HG02885 (cell line): ENCODE results near the gene CYREN.

Source experiments
- ATAC-seq: cut with Tn5 transposase; IDR thresholded peaks from one replicate; pipeline ENCODE4 v1.9.1; 2021; ENCODE audit warnings: mild to moderate bottlenecking; ENCODE audit not compliant: unreplicated experiment, poor library complexity

Gene CYREN

DNA sequence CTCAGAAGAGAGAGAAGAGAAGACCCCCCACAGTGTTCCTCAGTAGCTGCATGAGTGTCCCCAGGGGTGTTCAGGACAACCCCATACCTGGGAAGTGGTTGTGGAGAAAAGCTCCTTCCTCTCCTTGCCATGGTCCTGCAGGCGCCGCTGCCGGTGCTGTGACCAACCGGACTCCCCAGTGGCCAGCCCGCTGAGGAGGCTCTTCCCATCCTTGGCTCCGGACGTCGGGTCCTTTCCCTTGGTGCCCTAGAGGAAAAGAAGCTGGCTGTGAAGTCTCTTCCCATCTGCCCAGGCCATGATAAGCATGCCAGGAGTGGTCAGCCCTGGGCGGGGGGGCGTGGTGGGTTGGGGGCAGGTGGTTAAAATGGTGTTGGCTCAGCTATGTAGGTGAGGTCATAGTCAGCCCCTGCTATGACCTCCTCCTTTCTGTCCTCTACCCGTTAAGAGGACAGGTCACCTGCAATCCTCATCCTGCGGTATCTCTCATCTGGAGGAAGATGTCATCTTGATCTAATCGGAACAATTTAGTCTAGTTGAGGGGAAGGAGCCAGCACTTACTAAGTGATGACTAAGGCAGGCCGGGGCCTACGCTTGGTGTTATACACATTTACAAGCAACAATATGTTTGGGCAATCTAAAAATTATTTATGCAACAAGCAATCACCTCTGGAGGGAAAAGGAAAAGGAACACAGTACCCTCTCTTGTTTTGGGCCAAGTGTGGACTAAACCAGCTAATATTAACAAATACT is 27.6 kb upstream of the CYREN start:
- no peak for ATAC-seq

DNA sequence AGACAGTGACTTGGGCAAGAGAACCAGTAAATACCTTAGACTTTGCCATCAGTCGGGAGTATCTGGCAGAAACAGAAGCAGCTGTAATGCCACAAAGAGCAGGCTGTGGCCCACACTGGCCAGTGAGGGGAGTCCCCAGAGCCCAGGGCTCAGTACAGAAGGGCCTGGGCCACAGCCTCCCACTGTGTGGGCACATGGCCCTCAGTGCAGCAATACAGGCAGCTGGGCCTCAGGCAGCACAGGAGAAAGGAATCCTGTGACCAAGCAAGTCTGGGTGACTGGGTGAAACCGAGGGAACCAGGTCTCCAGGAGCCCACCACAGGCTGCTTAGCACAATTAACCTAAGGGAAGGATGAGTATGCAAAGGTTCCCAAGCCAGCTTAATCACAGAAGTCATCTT is 26.8 kb upstream of the CYREN start:
- no peak for ATAC-seq

DNA sequence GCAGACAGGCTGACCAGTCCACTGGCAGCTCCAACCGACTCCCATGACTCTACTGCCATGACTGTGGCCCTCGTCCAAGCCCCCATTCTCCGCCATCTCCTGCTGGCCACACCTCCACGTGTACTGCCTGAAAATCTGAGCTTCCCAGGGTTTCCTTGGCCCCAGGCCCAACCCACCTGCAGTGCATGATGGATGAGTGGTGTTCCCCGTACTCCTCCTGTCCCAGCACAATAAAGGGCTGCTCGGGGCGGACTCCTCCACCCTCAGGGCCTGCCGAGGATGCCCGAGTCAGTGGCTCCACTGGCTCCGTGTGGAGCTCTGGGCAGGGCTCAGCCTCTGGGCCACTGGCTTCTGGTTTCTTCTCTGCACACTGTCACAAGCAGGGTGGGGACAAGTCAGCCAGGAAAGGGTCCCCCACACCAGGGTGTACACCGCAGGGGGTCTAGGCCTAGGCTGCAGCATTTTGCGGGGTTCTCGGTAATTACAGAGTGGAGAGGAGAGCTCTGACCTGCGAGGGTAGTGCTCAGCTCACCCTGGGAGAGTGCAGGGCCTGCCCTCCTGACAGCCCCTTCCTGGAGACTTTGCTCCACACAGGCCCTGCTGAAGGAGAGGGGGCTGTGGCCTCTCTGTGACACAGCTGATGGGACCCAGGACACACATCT is 25.6 kb upstream of the CYREN start:
- no peak for ATAC-seq

DNA sequence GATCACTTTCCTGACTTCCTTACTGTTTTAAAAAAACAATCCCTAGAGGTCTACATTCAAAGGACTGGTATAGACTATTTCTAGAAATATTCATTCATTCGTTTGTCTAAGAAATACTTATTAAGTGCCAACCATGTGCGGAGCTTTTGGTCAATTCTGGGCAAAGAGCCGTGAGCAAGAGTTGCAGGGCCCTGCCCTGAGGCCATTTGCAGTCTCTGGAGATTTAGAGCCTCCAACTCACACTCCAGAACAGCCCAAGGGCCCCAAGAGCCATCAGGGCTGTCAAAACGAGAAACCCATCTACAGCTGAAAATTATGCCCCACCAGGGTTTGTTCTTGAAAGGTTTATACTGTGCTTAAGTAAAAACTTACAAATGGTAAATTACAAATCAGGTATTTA is 24.6 kb upstream of the CYREN start:
- no peak for ATAC-seq

DNA sequence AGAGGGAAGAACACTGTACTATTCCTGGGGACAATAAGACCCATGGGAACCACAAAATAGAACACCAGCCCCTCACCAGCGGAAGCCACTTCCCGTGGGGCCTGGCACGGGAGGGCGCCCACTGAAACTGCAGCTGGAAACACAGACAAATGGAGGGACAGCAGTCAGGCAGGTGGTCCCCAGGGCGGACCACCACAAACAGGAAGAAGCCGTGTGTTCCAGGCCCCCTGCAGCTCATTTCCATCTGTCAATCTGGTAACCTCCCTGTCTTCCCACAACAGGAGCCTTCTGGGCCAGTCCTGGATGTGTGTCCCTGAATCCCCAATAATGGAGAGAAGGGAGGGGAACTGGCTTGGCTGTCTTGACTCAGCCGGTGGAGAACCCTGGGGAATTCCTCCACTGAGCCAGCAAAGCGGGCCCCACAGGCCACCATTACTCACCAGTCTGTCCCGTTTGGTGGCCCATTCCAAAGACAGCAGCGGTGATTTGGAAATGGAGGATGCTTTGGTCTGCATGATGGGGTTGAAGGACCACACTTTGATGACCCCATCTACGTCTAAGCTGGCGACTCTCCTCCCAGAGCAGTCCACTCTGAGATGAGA is 24.1 kb upstream of the CYREN start:
- no peak for ATAC-seq

DNA sequence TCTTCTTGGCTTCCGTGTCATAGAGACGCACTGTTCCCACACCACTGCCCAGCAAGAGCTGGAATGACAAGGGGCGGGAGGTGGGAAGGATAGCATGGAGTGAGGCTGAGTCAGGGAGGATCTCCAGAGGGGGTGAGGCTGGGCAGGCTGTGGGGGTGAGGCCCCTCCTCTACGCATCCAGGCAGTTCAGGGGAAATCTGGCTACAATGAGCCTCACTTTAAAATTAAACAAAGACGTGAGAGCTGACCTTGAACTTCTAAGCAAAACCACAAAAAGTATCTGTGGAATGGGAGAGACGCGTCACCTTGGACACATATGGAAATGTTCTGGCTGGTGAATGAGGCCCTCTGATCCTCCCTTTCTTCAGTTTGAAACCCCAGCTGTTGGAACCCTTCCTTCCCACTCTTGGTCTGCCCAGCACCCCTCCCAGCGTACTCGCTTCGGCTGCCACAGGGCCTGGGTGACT is 23.1 kb upstream of the CYREN start:
- no peak for ATAC-seq

DNA sequence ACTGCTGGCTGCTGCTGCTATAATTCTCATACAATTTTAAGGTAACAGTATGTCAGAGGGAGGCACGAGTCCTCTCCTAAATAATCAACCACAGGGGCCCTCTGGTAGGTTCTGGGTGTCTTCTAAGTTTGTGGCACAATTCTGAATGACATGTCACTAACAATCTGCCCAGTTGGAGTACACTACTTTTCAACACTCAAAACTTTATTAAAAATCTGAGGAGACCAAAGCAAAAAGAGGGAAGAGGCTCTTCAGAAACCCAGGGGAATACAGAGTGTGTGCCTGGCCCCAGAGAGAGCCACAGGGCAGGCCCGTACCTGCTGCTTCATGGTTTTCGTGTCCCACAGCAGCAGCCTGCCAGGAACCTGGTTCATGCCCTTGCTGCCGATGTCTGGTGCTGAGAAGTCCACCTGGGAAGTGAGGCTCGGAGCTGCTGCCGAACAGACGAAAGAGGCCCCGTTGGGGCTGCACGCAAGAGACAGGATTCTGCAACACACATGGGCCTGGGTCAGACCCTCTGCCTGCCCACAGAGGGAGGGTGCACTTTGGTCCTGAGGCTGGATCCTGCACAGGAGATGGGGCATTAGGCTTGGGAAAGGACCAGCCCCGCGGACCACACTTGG is 22.5 kb upstream of the CYREN start:
- no peak for ATAC-seq

DNA sequence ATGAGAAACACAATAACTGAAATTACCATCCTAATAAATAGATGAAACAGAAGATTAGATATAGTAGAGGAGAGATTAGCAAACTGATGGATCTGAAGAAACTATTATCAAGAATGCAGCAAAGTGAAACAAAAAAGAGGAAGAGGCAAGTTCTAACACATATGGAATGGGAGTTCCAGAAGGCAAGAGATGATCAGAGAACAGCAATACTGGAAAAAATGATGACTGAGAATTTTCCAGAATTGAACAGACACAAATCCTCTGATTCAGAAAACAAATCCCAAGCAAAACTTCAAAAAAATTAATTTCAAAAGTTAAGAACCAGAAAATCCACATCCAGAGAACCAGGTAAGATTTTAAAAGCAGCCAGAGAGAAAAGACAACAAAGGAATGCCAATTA is 20.2 kb upstream of the CYREN start:
- no peak for ATAC-seq

DNA sequence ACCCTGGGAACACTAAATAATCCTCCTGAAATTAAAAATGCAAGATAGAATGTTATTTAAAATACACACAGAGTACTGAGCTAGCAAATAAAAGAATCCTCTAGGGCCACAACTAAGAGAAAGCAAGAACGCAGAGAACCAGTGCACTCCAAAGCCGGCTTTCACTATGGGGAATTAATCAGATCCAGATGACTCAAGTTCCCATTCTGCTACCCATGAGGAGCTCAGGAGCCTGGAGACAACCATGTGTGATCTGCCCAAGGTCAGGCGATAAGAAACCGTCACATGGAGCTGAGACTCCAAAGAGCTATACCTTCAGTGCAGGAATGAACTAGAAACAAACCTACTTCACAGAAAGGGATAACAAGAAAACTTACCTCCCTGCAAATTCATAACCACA is 19.5 kb upstream of the CYREN start:
- no peak for ATAC-seq

DNA sequence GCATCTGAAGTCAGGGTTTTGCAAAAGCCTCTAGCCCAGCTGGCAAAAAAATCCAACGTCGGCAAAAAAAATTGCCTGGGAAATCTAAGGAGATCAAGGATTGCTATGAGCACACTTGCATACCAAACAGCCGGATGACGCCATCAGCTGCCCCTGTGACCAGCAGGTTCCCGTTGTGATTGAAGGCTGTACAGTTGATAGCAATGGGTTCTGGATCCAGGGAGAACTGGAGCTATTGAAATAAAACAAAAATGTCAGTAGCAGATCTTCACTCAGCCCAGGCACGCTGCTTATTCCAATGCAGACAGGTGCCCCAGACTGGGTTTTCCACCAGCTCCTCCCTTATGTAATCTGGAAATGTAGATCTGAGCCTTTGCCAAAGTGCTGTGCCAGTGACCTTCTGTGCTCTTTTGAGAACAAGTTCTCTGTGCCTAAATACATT is 18.7 kb upstream of the CYREN start:
- no peak for ATAC-seq

DNA sequence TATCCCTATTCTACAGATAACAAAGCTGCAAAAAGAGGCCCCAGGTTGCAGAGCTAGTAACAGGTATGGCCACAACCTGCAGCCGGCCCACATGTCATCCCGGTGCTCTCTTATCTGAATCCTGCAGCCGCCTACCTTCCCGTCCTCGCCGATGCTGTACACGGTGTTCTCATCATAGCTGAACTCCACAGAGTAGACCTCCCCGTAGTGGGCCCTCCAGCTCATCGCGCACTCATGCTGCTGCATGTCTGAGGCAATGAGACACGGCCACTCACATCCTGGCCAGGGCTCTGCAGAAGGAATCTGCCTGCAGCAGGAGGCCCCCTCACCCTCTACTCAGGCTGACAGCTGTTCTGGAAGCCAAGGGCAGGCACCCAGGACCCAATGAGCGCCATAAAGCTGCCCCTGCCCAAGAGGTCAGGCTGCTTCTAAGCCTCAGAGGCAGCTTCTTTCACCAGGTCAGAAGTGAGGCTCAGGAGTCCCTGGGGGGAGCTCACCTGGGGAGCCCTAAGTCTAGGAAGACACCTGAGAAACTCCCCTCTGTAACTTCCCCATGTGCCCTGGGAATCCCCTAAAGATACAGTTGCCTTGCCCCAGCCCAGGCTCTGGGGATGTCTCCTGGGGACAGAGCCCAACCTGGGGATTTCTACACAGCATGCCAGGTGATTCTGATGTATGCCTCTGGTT is 17.9 kb upstream of the CYREN start:
- ATAC-seq = peak; percentile 53

DNA sequence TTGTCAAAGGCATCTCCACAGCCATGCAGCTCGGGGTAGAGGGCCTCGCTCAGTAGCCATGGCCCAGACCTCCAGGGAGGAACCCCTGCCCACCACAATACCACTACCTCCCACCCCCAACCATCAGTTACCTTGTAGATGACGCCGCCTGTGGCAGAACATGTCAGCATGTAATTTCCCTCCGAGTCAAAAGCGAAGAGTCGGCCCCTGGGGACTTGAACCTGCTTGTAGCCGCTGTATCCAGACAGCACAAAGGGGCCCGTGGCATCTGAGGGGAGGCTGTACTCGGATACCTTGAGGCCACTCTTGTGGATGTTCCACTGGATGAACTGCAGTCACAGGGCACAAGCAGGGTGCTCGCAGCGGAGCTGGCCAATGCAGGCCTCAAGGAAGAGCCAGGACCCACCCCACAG is 16.3 kb upstream of the CYREN start:
- peak; percentile 60 for ATAC-seq

DNA sequence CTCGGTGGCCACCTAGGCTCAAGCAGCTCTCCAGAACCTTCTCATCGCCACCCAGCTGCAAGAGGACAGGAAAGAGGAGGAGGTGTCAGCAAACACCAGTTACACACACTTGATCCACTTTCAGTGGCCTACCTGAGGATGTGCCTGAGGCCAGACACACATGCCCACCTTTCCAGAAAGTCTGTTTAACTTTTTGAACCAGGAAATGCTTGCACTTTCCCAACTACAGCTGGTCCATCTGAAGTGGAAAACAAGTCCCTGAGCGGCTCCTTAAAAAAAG is 15.7 kb upstream of the CYREN start:
- ATAC-seq = no peak

DNA sequence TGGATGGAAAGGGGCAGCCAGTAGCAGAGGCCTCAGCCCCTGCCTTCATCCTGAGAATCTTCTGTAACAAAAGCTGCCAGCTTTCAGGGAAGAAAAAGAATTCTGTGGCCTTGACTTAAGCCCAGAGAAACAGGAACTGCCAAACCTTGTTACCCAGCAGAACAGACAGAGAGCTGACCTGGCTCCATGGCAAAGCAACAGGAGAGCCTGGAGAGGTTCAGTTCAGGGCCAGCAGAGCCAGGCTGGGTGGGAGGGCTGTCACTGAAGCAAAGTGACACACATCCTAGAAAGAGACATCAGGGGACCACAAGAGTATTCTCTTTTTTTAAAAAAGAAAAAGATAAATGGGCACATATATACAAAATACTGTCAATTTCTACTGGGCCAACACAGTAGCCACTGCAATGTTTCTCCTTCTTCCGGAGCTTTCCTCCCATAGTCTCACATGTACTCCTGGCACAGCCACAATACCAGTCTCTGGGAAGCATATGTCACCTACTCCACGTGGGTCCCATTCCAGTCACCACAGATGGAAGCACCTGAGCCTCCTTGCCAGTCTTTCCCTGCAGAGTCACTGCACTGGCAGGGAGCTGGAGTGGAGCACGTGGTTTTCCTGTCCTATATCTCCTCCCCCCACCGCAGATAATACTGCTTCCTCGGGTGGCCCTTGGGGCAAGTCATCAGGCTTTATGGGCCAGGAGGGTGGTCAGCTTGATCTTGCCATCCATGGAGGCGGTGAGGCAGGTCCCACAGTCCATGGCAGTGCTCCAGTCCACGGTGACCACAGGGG is 15.2 kb upstream of the CYREN start:
- ATAC-seq = no peak

DNA sequence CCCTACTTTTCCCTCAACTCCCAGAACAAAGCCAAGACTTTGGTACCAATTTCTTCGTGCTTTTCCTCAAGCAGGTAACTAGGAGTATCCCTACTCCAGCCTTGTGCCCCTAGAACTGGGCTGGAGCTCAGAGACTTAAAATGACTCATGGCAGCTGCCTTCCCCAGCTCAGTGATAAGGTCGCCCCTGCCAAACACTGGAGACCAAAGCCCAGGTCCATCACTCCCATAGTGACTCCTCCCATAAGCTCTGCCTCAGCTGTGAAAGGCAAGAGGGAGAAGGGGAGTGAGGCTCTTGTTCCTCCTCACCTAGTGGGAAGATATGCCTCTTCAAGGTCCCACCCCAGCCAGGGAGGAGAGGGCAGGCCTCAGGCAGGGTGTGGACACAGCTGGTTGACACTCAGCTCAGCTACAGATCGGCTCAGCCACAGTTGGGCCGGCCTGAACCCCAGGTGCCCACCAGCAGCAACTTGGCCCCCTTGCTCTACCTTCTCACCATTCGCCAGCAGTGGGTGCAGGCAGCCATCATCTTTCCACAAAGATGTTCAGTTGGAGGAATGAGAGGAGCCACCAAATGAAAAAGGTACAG is 13.8 kb upstream of the CYREN start:
- no peak for ATAC-seq

DNA sequence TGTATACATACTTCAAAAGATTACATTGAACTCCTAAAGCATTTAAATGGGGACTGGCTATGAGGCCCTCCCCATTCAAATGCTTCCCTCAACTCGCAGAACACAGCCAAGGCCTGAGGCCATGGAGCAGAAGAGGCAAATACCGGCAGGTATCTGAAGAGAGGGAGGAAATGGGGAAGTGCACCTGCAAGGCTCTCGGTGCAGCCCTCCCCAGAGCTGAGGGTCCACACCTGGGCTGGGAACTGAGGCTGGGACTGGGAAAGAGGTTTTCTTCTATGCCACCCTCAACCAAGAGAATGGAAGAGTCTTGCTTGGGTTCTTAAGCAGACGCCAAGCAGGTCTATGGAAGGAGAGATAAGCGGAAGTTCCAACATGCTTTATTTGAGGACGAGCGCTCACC is 13.0 kb upstream of the CYREN start:
- no peak for ATAC-seq

DNA sequence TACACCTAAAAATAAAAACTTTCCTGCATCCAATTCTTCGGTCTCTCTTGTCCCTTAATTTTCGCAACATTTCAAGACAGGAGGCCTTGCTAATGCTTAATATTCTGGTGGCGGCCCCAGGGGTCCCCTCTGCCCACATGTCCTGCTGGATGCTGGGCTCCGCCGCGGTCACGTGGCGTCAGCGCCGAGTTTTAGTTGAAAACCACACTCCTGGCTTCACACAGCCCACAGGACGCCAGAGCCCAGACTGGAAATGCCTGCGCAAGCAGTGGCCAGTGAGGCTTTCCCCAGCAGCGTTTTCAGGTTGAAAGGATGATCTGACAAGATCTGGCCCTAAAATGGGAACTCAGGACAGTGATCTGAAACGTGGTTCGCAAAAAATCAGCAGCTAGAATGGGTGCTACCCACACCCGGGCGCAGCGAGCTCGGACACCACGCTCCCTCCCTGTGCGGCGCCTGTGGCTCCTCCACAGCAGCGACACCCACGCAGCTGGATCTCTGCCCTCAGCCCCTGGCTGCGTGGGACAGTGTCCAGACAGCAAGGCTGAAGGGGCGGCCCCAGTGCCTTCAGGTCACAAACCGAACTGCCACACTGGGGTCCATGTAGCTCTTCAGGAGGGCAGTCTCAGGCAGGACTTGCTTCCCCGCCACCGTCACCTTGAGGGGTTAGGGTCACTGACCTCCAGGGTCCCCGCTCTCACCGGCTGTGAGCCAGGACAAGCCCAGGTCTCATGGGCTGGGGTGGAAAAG is 11.6 kb upstream of the CYREN start:
- no peak for ATAC-seq

DNA sequence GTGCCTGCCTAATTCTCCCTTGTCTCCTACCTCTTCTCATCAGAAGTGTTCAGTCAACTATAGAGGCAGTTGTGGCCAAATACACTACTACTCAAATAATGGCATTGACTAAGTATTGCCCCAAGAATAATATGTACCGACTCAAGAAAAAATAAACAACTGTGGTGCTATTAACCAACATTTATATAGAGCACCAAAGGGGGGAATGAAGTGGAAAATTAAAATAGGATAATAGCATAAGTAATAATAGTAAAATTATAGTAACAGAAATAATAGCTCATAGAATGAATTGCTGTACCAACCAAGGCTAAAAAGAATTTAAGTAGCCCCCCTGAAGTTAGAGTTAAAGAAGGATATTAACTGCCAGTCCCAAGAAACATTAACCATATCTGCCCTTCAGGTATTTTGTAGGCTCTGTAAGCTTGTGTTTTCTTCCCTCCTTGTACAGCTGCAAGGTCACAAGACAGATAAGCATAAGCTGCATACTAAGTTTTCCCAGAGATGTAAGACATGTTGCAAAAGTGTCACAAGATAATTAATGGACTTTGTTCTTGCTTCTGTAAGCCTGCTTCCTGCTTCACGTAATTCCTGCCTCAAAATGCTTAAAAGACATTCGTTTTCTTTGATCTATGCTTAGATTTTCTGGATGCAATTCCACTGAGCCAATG is 10.9 kb upstream of the CYREN start:
- no peak for ATAC-seq
